Retina (tissue), 1 donor: Measurements from ENCODE around the gene ZSWIM5.
A peak's percentile ranks its signal among the peaks of the same experiment; 100 is the strongest.
"Not testable (repeated sequence)": the region's sequence is repeated elsewhere in the genome, so short reads cannot be mapped to it uniquely, and the experiment has no call there.

Source experiments
- DNase-seq: peaks from one replicate; pipeline ENCODE4 v3.0.0-alpha.2; 2016

The ZSWIM5 gene

GRCh38 chr1:45205910-45206721 is at the start of gene ZSWIM5:
TSS of gene ZSWIM5 (minus strand) at chr1:45206605. CDS start at chr1:45206350, 255 bp downstream.
- peak; percentile 92 for DNase-seq

GRCh38 chr1:45254490-45254889 is 48.1 kb upstream of the ZSWIM5 start:
- DNase-seq = no peak

GRCh38 chr1:45250544-45250943 is 44.1 kb upstream of the ZSWIM5 start:
- no peak for DNase-seq

- not testable (repeated sequence) for DNase-seq
These were observed 41.6 kb upstream of the ZSWIM5 start for GRCh38 chr1:45248004-45248403.

GRCh38 chr1:45246760-45247159 is 40.4 kb upstream of the ZSWIM5 start:
- DNase-seq = no peak

- DNase-seq = not testable (repeated sequence)
These were observed 40.0 kb upstream of the ZSWIM5 start for GRCh38 chr1:45246359-45246758.

- no peak for DNase-seq
These were observed 38.3 kb upstream of the ZSWIM5 start for GRCh38 chr1:45244660-45245059.

GRCh38 chr1:45243476-45244343 is 37.3 kb upstream of the ZSWIM5 start:
- DNase-seq = no peak

- DNase-seq = no peak
These were observed 32.4 kb upstream of the ZSWIM5 start for GRCh38 chr1:45238846-45239245.

GRCh38 chr1:45236136-45236535 is 29.7 kb upstream of the ZSWIM5 start:
- DNase-seq = no peak

- DNase-seq = no peak
These were observed 24.1 kb upstream of the ZSWIM5 start for GRCh38 chr1:45230537-45230936.

- DNase-seq = no peak
These were observed 19.2 kb upstream of the ZSWIM5 start for GRCh38 chr1:45225598-45225997.

GRCh38 chr1:45223710-45224109 is 17.3 kb upstream of the ZSWIM5 start:
- DNase-seq = not testable (repeated sequence)

GRCh38 chr1:45221716-45222115 is 15.3 kb upstream of the ZSWIM5 start:
- no peak for DNase-seq

GRCh38 chr1:45216861-45217260 is 10.5 kb upstream of the ZSWIM5 start:
- no peak for DNase-seq

GRCh38 chr1:45216200-45216541 is 9.8 kb upstream of the ZSWIM5 start:
- DNase-seq = no peak

GRCh38 chr1:45215485-45216199 is 9.2 kb upstream of the ZSWIM5 start:
- no peak for DNase-seq

GRCh38 chr1:45213892-45214291 is 7.5 kb upstream of the ZSWIM5 start:
- DNase-seq = no peak

GRCh38 chr1:45211076-45211475 is 4.7 kb upstream of the ZSWIM5 start:
- no peak for DNase-seq

- DNase-seq = peak; percentile 56
These were observed 611 bp upstream of the ZSWIM5 start for GRCh38 chr1:45206808-45207623.

- peak; percentile 84 for DNase-seq
These were observed 1.1 kb downstream of the ZSWIM5 start for GRCh38 chr1:45205011-45205909.
